ENCODE results near the gene RORB.

RORB gene

DNA sequence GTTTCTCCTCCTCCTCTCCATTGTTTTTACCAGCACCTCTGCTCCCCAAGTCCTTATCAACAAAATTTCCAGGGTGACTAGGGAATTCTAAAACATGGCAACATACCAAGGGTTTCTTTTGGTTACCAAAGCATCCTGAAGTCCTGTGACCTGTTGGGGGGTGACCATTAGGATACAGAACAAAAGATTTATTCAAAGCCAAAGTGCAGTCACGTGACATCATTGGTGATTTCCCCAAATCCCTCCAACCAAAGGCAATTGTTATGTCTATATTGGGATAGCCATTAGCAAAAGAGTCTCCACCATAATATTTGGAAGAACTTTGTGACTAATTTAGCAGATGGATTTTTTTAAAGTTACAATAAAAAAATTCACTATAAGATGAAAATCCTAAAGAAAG lies 222.2 kb downstream of the RORB start:
- Histone ChIP-seq H3K4me3 (replicated peaks; ENCODE audit: insufficient read depth, low read length) (no peak overlapping the region), H3K27ac (replicated peaks) (no peak overlapping the region), H3K27me3 (ENCODE audit: insufficient read depth, poor library complexity, severe bottlenecking) (peaks cover 3% of the 10 kb centered on the region)
- TF ChIP-seq REST (IDR thresholded peaks at IDR 0.05; ENCODE audit: insufficient replicate concordance, low read depth) (no peak), CTCF (IDR thresholded peaks at IDR 0.05; ENCODE audit: insufficient read depth, low read length) (no peak), GABPA (IDR thresholded peaks at IDR 0.05; ENCODE audit: low read depth) (no peak), POLR2AphosphoS5 (IDR thresholded peaks at IDR 0.05; ENCODE audit: low read depth) (no peak), SPI1 (IDR thresholded peaks at IDR 0.05; ENCODE audit: borderline replicate concordance, low read depth) (no peak)
- DNase-seq (ENCODE audit: low read depth in 1 of 2, low spot score in 1 of 2): no peak

DNA sequence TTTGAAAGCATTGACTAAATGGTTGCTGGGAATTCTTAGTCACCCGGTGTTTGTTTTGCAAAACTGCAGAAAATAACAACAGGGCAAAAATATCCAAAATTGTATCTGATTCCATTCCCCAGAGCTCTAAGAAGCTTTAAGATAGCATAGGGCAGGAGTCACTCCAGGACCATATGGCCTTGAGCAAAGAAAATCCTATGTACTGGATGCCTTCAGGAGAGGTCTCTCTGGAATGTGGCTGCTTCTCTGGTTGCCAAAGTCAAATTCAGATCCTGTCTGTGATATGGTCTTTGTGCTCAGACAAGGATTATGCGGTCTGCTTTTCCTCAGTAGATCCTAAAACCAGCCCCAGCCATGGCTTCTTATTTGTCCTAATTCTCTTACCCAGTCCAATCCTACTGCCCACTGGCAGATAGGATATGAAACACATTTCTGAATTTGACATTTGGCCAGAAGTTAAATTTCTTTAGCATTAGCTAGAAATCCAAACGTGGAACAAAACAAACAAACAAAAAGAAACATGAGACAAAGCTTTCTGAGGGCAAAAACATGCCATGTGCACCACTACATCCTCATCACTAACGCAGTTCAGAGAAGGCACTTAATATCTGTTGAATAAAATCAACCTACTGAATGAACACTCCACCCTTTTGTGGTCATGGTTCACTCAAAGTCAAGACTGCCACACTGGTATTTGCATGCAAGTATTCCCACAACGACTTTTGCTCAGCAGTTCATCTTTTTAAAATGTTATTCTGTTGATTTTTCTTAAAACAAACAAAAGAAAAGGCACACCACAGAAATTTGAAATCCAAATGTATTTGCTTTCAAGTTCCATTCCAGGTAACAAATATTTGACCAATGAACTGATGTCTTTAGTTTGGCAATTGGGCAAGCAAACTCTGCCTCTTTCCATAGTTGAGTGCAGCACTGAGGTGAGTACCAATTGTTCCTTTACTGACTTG lies 224.8 kb downstream of the RORB start:
- Histone ChIP-seq H3K27me3 (ENCODE audit: insufficient read depth, poor library complexity, severe bottlenecking) (peaks cover 3% of the 10 kb centered on the region), H3K27ac (replicated peaks) (no peak overlapping the region), H3K4me3 (replicated peaks; ENCODE audit: insufficient read depth, low read length) (no peak overlapping the region)
- no peak for TF ChIP-seq SPI1 (IDR thresholded peaks at IDR 0.05; ENCODE audit: borderline replicate concordance, low read depth)
- TF ChIP-seq CTCF (IDR thresholded peaks at IDR 0.05; ENCODE audit: insufficient read depth, low read length): no peak
- TF ChIP-seq REST (IDR thresholded peaks at IDR 0.05; ENCODE audit: insufficient replicate concordance, low read depth): no peak
- TF ChIP-seq POLR2AphosphoS5 (IDR thresholded peaks at IDR 0.05; ENCODE audit: low read depth): no peak
- no peak for DNase-seq (ENCODE audit: low read depth in 1 of 2, low spot score in 1 of 2)

GRCh38 chr9:74724317-74724716 lies 227.2 kb downstream of the RORB start:
- Histone ChIP-seq H3K27ac (replicated peaks) (no peak overlapping the region), H3K4me3 (replicated peaks; ENCODE audit: insufficient read depth, low read length) (no peak overlapping the region), H3K27me3 (ENCODE audit: insufficient read depth, poor library complexity, severe bottlenecking) (peaks cover 7% of the 10 kb centered on the region)
- TF ChIP-seq CTCF (IDR thresholded peaks at IDR 0.05; ENCODE audit: insufficient read depth, low read length): no peak
- no peak for TF ChIP-seq GABPA (IDR thresholded peaks at IDR 0.05; ENCODE audit: low read depth)
- TF ChIP-seq REST (IDR thresholded peaks at IDR 0.05; ENCODE audit: insufficient replicate concordance, low read depth): no peak
- TF ChIP-seq POLR2AphosphoS5 (IDR thresholded peaks at IDR 0.05; ENCODE audit: low read depth): no peak
- TF ChIP-seq SPI1 (IDR thresholded peaks at IDR 0.05; ENCODE audit: borderline replicate concordance, low read depth): no peak
- DNase-seq (ENCODE audit: low read depth in 1 of 2, low spot score in 1 of 2): no peak
